ENCODE measurements around the gene FOXK2.
"Not testable (repeated sequence)": the region's sequence is repeated elsewhere in the genome, so short reads cannot be mapped to it uniquely, and the experiment has no call there.

Gene FOXK2

DNA sequence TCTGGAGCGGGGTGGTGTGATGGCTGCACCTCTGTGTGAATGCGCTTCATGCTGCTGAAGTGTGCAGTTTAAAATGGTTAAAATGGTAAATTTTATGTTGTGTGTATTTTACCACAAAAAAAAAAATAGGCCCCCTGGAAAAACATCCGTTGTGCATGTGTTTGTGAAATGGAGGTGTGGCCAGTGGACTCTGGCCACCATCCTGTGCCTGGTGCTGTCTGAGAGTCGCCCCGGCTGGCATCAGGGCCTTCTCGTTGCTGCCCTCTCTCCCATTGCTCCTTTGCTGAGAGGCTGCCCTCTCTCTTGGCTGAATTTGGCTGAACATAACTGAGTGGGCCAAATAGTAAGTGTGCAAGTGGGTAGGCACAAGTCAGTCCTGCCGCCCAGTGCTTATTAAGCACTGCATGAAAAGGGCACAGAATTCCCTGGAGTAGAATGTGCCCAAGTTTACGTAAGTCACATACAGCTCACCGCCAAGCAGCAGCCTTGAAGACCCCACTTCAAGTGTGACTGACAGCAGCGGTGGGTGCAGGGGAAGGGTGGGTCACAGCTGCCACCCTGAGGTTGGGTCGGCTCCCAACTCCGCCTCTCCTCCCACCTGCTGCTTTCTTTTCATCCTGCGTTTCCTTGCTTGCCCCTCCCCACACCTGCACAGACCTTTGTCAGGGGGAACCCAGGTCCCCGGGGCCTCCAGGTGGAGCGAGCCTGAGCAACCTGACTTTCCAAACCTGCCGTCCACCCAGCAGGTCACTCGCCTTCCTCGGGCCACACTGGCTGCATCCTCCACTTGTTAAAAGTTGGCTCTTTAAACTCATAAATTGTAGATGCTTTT lies 46.8 kb downstream of the FOXK2 start:
- no peak for DNase-seq

DNA sequence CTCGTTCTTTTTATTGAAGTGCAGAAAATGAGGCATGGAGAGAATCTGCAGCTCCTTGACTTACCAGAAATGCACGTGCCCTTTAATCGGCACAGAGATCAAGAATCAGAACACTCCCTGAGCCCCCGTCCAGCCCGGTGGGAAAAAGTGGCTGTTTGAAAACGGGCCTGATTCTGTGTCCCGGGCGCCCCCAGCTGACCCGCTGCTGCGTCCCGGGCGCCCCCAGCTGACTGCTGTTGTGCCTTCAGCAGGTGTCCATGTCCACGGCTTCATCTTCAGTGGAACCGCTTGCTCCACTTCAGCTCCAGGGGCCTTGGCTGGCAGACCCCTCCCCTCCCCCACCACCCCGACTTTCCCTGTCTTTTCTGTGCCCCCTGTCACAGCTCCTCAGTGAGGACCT lies 47.8 kb downstream of the FOXK2 start:
- DNase-seq = no peak

DNA sequence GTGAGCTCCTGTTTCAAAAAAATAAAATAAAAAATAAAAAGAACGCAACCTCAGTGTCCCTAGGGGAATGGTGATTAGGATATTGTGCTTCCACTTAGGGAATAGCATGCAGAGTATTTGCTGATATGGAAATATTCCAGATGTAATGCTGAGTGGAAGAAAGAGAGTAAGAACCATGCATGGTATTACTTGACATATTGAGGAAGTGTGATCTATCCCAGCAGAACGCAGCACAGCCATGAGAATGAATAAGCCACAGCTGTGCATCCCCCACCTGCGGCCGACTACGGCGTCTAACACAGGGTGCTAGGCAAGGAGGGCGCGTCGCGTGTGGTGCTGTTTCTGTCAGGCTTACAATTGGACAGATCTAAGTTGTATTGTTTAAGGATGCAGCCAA lies 49.5 kb downstream of the FOXK2 start:
- no peak for DNase-seq

DNA sequence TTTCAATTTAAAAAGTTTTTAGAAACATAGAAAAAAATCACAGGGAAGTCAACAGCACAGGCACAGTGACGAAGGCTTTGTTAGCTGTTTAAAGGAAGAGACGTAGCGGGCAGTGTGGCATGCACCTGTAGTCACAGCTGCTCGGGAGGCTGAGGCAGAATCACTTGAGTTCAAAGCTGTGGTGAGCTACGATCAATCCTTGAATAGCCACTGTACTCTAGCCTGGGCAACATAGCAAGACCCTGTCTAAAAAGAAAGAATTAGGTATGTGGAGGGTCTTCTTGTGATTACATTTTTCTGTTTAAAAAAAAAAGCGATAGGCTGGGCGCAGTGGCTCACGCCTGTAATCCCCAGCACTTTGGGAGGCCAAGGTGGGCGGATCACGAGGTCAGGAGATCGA lies 50.1 kb downstream of the FOXK2 start:
- DNase-seq = no peak

DNA sequence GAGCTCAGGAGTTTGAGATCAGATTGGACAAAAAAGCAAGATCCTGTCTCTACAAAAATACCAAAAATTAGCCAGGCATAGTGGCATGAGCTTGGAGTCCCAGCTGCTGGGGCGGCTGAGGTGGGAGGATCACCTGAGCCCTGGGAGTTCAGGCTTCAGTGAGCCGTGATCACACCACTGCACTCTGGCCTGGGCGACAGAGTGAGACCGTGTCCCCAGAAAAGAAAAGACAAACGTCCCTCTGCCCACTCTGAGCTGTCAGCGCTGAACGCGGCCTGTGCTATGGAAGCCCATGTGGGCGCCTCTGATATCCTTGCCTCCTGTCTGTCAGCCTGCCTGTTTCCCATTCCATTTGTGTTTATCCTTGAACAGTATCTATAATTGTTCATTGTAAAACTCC lies 50.7 kb downstream of the FOXK2 start:
- DNase-seq = no peak

DNA sequence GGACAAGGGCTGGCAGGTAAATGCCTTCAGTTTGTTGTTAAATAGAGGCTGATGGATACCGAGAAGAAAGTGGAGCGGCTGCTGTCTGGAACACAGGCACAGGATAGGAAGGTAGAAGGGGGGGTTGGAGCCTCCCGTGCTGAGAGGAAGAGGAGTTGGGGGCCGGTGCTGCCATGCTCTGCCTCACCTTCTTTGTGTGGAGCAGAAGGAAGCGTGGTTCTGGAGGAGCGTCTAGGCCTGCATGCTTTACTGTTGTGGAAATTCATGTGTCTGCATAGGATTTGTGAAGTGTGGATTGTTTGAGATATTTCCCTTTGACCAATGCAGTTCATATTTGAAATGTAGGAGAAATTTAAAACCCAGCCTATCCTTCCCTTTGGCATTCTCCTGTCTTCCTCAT lies 52.3 kb downstream of the FOXK2 start:
- no peak for DNase-seq

DNA sequence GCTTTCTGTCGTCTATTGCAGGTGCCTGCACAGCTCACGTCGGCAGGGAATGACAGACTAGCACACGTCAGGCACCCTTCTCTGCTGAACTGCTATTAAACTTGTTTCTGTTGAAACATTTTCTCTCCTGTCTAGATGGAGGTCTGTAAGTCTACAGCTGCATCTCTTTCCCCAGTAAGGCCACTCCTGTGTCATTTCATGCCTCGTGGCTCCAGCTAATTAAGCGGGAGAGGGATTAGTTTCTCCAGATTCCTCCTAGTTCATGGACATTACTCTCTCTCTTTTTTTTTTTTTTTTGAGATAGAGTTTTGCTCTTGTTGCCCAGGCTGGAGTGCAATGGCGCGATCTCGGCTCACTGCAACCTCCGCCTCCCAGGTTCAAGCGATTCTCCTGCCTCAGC lies 54.5 kb downstream of the FOXK2 start:
- no peak for DNase-seq

DNA sequence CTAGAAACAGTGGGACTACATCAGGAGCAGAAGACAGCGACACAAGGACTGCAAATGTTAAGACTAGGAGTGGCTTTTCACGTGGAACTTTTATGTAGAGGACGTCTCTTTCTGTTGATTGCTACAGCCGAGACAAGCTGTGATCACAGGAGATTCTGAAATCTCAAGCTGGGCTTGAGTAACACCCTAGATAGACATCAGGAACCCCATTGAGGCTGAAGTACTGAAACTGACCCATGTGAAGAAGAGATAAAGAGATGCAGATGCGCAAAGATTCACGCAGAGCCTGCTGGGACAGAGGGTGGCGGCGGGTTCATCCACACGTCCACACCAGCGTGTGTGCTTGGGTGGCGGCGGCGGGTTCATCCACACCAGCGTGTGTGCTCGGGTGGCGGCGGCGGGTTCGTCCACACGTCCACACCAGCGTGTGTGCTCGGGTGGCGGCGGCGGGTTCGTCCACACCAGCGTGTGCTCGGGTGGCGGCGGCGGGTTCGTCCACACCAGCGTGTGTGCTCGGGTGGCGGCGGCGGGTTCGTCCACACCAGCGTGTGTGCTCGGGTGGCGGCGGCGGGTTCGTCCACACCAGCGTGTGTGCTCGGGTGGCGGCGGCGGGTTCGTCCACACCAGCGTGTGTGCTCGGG lies 56.2 kb downstream of the FOXK2 start:
- DNase-seq = not testable (repeated sequence)

DNA sequence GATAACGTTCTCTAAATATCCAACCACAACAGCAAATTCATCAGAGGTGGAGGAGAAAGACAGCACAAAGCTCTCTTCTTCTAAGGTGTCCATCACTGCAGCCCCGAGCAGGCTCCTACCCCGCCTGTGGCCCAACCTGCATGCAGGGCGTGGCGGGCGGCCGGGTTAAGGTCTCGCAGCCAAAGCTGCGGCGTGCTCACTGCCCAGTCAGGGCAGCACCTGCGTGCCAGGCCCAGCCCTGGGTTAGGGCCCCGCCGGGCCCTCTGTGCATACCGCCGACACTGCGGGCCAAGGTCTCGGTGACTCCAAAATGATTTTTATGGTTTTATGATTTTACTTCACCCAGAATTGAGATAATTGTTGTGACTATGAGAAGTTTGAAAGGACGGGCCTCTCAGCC lies 57.8 kb downstream of the FOXK2 start:
- no peak for DNase-seq

DNA sequence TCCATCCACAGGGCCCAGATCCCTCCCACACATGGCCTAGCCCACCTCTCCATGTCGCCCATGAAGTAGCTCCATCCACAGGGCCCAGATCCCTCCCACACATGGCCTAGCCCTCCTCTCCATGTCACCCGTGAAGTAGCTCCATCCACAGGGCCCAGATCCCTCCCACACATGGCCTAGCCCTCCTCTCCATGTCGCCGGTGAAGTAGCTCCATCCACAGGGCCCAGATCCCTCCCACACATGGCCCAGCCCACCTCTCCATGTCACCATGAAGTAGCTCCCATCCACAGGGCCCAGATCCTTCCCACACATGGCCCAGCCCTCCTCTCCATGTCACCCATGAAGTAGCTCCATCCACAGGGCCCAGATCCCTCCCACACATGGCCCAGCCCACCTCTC lies 60.4 kb downstream of the FOXK2 start:
- DNase-seq = not testable (repeated sequence)

DNA sequence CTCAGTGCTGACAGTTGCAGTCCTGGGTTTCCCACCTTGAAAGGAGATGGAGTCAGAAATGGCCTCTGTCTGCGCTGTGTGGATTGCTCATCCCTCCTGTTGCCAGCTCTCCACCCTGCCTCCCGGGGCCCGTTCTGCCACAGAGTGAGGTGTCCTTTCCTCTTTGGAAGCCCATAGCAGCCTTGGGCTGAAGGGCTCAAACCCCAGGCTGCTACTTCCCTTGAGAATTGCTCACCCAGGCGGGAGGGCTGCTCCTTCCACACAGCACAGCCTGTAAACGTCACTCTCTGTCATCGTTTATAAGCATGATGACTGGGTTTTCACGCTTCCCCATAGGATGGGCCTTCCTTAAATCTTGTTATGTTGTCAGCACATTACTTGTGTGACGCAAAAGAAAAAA lies 62.7 kb downstream of the FOXK2 start:
- DNase-seq = no peak

DNA sequence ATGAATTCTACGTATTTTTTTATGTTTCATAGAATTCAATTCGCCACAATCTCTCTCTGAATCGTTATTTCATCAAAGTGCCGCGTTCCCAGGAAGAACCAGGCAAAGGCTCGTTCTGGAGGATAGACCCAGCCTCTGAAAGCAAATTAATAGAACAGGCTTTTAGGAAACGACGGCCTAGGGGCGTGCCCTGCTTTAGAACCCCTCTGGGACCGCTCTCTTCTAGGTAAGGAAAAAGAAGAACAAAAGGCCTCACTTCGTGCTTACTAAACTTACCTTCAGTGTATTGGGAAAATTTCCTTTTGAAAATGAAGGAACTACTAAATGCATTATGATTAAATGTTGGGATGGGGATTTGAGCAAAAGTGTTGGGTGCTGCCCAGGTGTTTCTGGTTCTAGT lies 63.2 kb downstream of the FOXK2 start:
- DNase-seq = no peak

DNA sequence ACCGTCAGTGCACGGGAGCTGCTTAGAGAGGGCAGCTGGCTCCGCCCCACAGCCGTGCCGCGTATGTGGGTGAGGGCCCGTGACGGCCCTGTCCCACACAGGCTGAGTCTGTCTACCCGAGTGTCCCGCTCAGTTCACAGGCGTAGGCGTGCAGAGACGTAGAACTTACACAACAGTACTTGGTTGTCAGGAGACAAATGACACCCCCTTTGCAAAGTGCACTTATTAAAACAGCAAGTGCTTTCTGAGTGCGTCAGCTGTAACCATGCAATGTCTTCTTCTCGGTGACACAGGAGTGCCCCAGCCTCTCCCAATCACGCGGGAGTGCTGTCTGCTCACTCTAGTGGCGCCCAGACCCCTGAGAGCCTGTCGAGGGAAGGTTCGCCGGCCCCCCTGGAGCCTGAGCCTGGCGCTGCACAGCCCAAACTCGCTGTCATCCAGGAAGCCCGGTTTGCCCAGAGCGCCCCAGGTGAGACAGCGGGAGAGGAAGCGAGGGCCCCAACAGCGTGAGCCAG lies 64.2 kb downstream of the FOXK2 start:
- DNase-seq = no peak

DNA sequence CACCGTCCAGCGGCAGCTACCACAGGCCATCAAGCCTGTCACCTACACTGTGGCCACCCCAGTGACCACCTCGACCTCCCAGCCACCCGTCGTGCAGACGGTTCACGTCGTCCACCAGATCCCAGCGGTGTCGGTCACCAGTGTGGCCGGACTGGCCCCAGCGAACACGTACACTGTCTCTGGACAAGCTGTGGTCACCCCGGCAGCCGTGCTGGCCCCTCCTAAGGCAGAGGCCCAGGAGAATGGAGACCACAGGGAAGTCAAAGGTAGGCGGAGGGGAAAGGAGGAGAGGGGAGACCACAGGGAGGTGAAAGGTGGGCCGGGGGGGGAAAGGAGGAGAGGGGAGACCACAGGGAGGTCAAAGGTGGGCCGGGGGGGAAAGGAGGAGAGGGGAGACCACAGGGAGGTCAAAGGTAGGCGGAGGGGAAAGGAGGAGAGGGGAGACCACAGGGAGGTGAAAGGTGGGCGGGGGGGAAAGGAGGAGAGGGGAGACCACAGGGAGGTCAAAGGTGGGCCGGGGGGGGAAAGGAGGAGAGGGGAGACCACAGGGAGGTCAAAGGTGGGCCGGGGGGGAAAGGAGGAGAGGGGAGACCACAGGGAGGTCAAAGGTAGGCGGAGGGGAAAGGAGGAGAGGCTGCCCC lies 66.5 kb downstream of the FOXK2 start:
- not testable (repeated sequence) for DNase-seq

DNA sequence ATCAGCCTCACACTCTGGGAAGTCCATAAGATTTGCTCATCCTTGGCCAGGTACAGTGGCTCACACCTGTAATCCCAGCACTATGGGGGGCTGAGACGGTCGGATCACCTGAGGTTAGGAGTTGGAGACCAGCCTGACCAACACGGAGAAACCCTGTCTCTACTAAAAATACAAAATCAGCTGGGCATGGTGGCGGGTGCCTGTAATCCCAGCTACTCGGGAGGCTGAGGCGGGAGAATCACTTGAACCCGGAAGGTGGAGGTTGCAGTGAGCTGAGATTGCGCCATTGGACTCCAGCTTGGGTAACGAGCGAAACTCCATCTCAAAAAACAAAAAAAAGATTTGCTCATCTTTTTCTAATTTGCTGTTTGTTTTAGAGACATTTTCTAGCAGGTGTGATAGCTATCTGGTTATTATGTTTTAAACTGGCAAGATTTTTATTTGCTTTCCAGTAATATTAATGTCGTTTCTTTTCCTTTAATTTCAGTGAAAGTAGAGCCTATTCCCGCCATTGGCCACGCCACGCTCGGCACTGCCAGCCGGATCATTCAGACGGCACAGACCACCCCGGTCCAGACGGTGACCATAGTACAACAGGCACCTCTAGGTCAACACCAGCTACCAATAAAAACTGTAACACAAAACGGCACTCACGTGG lies 67.2 kb downstream of the FOXK2 start:
- DNase-seq = no peak

DNA sequence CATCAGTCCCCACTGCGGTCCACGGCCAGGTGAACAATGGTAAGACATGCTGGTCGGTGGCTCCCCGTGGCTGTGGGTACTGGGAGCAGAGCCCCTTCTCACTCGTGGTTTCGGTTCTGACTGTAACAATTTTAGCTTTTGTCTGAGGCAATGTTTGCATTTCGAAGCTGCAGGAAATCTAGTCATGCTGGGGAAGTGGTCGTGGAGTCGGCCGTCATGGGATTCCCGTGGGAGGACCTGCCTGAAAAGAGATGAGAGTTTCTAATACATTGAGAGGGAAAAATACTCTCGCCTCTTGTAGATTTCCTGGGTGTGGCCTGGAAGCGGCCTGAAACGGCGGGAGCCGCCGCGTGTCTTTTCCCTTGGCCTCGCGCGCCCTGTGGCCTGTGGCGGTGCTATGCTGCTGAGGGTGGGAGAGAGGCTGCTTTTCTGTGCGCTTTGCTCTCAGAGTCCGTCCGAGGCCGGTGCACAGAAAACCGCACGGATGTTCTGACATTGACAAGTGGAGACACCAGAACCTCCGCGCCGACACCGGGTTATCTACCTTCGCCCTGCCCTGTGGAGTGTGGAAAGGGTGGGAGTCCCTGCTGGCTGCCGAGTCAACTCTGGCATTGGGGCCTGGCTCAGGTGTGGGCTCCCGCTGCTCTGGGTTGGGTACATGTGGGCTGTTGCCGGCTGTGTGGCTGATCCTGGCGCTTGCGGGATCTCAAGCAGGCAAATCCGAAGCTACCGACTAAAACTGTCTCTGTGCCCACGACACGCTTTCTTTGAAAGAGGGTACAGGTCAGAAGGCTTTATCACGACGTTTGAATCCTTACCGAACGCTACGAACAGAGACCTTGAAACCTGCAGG lies 67.9 kb downstream of the FOXK2 start:
- DNase-seq = no peak

DNA sequence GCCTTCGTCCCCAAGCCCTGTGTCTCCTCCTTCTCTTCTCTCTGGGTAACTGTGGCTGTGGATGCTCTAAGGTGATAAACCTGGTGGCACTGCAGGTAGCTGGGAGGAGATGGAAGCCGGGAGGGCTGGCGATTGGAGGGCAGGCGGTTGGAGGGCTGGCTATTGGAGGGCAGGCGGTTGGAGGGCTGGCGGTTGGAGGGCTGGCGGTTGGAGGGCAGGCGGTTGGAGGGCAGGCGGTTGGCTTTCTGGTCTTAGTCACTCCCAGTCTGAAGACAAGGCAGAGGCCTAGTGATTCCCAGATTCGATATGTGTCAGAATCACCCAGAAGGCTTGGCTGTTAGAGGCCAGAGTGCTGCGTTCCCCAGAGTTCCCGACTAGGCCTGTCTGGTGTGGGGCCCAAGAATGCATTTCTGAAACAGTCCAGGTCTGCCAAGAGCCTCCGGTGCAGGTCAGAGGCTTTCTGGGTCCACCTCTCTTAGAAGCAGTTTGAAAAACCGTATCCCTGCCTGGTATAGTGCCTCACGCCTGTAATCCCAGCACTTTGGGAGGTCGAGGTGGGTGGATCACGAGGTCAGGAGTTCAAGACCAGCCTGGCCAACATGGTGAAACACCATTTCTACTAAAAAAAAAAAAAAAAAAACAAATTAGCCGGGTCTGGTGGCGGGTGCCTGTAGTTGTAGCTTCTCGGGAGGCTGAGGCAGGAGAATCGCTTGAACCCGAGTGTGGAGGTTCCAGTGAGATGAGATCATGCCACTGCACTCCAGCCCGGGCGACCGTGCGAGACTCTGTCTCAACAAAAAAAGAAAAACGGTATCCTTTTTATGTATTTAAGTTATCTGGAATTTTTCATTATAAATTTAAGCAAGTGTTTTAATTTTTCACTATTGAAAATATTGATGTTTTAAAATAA lies 69.0 kb downstream of the FOXK2 start:
- DNase-seq = no peak

DNA sequence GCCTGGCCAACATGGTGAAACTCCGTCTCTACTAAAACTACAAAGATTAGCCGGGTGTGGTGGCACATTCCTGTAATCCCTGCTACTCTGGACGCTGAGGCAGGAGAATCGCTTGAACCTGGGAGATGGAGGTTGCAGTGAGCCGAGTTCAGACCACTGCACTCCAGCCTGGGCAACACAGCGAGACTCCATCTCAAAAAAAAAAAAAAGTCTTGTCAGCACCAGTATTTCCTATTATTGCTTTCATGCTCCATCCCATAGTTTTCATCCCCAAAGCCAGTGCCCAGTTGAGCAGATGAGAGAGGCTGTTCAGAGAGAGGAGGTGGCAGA lies 70.3 kb downstream of the FOXK2 start:
- DNase-seq = no peak

DNA sequence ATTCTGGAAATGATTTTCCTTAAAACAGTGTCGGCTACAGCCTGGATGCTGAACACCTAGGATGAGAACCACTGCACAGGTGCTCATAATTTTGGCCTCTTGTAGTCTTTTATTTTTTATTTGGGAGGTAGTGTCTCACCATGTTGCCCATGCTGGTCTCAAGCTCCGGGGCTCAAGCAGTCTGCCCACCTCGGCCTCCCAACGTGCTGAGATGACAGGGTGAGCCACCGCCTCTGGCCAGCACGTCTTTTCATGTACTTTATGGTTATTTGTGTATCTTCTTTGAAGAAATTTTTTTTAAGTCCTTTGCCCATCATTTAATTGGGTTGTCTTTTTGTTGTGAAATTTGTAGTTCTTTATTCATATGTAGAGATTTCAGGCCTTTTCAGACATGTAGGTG lies 70.7 kb downstream of the FOXK2 start:
- no peak for DNase-seq

DNA sequence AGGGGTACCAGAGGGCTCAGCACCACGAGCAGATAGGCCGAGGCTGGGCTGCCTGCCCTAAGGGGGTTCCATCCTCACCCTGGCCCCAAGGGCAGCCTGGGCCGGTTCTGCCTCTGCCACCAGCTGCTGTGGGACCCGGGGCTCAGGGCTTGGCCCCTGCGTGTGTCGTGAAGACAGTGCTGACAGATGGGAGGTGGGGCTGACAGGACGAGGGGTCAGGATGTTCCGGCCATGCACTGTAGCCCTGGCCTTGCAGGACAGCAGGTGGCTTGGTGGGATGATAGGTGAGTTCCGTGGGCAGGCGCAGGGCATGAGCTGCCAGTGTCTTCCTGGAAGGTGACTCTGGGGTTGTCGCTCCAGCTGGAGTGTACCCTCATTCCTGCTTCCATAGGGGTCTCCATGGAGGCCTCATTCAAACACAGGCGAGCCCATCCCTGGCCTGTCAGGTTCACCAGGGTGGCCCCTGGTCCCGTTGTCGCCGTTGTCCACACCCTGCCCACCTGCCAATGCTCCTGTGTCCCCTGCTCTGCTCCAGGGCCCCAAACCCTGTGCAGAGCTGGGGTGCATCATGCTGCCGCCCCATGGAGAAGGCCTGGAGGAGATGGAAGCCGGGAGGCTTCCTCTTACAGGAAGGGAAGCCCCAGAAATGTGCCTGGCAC lies 71.5 kb downstream of the FOXK2 start:
- no peak for DNase-seq

DNA sequence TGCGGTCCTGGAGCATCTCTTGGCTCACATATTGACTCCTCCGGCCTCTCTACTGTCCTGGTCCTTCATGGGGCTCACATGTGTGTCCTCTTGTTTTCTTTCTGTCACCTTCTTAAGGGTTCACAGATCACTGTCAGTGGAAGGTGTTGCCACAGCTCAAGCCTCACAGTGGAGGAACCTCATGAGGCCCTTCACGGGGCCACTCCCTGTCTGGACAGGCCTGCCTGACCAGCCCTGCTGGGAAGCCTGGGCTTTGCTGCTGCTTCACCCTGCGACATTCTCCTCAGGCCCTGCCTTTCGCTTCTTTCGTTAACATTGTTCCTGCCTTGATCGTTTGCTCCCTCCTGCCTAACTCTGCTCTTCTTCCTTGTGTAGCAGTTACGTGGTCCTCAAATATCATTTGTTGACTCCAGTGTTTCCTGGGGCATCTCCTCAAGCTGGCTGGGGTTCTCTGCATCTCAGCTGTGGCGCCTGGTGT lies 72.8 kb downstream of the FOXK2 start:
- no peak for DNase-seq
